IMR-90 (cell line): Measurements from ENCODE around the gene TRIM44.

ENCODE experiments used
- CEBPB ChIP-seq: IDR thresholded peaks from 2 replicates; pipeline ENCODE4 v1.6.1; 2012; ENCODE audit warnings: low read depth, low read length, improper control_type of control experiment
- CHD1 ChIP-seq: IDR thresholded peaks from 2 replicates; pipeline ENCODE4 v1.6.1; 2012; ENCODE audit warnings: low read depth, low read length, improper control_type of control experiment
- FOS ChIP-seq: fragments of 150-350 bp; IDR thresholded peaks from 2 replicates; pipeline ENCODE4 v1.6.1; 2016; ENCODE audit warnings: low read depth, low read length
- MAFK ChIP-seq: IDR thresholded peaks from 2 replicates; pipeline ENCODE4 v1.6.1; 2012; ENCODE audit warnings: low read depth, low read length, improper control_type of control experiment
- POLR2A ChIP-seq: IDR thresholded peaks from 2 replicates; pipeline ENCODE4 v1.6.1; 2012; ENCODE audit warnings: mild to moderate bottlenecking, low read depth, low read length
- RAD21 ChIP-seq: IDR thresholded peaks from 2 replicates; pipeline ENCODE4 v1.6.1; 2012; ENCODE audit warnings: low read length, improper control_type of control experiment
- RCOR1 ChIP-seq: IDR thresholded peaks from 2 replicates; pipeline ENCODE4 v1.6.1; 2012; ENCODE audit warnings: mild to moderate bottlenecking, low read length, improper control_type of control experiment; ENCODE audit not compliant: insufficient replicate concordance
- SMC3 ChIP-seq: fragments of 150-350 bp; IDR thresholded peaks from 2 replicates; pipeline ENCODE4 v1.6.1; 2016; ENCODE audit warnings: low read depth, mild to moderate bottlenecking, antibody characterized with exemption, low read length, moderate library complexity
- TF ChIP-seq, protein P1 (sequence below): conservative IDR thresholded peaks from 2 replicates; pipeline ENCODE4 v1.5.1; 2012; ENCODE audit warnings: mild to moderate bottlenecking, low read depth, low read length, improper control_type of control experiment
- TF ChIP-seq, protein P2 (sequence below): fragments of 150-350 bp; IDR thresholded peaks from 2 replicates; pipeline ENCODE4 v1.6.1; 2017; ENCODE audit warnings: mild to moderate bottlenecking, antibody characterized with exemption, low read length, low read depth
- TF ChIP-seq, protein P3 (sequence below): fragments of 150-350 bp; IDR thresholded peaks from 2 replicates; pipeline ENCODE4 v1.6.1; 2016; ENCODE audit warnings: low read depth, mild to moderate bottlenecking, low read length, moderate library complexity, borderline replicate concordance

DNA sequence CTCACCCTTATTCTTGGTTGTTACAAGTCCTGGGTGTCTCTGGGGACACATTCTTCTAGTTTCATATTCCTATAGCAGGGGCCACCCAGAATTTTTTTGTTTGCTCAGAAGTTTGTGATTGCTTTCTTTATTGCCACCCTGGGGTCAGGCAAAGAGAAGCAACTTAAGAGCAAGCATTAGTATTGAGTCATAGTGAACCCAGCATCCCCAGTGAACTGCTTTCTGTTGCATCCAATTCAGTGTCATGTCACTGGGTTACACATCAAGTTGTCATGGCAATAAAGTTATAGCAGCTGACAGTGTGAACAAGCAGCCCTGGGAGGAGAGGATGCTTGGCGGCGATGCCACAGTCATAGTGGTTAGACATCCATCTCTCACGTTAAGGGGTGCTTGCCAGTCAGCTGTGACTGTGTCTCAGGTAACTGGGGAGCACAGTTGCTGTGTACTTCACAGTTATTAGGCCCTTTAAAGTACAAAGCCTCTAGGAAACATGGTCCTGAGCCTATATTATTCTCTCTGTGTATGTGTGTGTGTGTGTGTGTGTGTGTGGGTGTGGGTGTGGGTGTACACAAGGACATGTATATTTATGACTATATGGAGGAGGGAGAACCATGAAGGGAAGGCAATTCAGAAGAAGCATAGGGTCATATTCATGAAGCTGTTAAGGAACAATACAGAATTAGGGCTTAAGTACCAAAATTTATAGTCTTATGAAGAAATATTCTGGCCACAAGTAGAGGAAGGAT, 52.5 kb downstream of the TRIM44 start:
- TF ChIP-seq RCOR1 (no peak), POLR2A (no peak), RAD21 (no peak), MAFK (no peak), CEBPB (peak; percentile 61), SMC3 (no peak), FOS (no peak), CHD1 (no peak)
- TF ChIP-seq, protein P1, sequence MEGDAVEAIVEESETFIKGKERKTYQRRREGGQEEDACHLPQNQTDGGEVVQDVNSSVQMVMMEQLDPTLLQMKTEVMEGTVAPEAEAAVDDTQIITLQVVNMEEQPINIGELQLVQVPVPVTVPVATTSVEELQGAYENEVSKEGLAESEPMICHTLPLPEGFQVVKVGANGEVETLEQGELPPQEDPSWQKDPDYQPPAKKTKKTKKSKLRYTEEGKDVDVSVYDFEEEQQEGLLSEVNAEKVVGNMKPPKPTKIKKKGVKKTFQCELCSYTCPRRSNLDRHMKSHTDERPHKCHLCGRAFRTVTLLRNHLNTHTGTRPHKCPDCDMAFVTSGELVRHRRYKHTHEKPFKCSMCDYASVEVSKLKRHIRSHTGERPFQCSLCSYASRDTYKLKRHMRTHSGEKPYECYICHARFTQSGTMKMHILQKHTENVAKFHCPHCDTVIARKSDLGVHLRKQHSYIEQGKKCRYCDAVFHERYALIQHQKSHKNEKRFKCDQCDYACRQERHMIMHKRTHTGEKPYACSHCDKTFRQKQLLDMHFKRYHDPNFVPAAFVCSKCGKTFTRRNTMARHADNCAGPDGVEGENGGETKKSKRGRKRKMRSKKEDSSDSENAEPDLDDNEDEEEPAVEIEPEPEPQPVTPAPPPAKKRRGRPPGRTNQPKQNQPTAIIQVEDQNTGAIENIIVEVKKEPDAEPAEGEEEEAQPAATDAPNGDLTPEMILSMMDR, result no peak
- TF ChIP-seq, protein P2, sequence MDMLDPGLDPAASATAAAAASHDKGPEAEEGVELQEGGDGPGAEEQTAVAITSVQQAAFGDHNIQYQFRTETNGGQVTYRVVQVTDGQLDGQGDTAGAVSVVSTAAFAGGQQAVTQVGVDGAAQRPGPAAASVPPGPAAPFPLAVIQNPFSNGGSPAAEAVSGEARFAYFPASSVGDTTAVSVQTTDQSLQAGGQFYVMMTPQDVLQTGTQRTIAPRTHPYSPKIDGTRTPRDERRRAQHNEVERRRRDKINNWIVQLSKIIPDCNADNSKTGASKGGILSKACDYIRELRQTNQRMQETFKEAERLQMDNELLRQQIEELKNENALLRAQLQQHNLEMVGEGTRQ, result no peak
- TF ChIP-seq, protein P3, sequence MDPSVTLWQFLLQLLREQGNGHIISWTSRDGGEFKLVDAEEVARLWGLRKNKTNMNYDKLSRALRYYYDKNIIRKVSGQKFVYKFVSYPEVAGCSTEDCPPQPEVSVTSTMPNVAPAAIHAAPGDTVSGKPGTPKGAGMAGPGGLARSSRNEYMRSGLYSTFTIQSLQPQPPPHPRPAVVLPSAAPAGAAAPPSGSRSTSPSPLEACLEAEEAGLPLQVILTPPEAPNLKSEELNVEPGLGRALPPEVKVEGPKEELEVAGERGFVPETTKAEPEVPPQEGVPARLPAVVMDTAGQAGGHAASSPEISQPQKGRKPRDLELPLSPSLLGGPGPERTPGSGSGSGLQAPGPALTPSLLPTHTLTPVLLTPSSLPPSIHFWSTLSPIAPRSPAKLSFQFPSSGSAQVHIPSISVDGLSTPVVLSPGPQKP, result no peak
